NCI-H1105 (cell line): ENCODE data around the gene IKZF1.

ENCODE experiments used
- DNase-seq: peaks from one replicate; lab custom pipeline; 2025; lab: John Stamatoyannopoulos, UW

Gene IKZF1

GRCh38 chr7:50283731-50284130 lies 20.8 kb upstream of the IKZF1 start:
- DNase-seq = no peak

DNA sequence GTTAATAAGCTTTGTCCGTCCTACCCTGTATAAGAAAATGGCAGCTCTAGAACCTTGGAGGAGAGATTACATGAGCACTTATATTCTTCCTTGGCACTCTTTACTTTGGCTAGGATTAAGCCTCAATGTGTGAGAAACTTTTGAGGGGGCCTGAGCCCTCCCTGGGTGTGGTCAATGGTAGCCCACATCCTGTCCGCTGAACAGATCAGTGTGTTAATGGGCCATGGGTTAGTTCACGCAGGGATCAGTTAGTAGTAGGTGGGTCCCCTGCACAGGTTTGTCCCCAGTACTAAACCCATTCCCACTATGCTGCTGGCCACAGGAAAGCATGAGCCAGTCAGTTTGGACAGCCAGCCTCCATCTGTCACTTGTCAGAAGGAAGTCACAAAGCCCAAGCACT lies 20.2 kb upstream of the IKZF1 start:
- DNase-seq = no peak

DNA sequence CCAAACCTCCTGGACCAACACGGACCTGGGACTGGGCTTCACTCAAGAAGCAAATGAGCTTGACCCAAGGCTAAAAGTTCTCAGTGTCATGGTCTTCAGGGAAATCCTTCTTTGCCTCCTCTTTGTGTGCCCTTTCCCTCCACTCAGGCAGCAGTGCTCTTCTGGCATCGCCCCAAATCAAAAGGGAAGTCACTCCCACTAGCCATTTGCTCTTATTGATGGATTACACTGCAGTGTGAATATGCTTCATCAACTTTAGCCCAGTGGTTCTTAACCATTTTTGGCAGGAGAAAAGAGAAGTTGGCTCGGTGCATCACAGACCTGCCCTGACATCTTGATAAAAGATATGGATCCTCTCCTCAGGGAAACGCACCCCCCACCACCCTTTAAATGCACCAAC lies 19.2 kb upstream of the IKZF1 start:
- DNase-seq = no peak

GRCh38 chr7:50287129-50287528 lies 17.4 kb upstream of the IKZF1 start:
- no peak for DNase-seq

DNA sequence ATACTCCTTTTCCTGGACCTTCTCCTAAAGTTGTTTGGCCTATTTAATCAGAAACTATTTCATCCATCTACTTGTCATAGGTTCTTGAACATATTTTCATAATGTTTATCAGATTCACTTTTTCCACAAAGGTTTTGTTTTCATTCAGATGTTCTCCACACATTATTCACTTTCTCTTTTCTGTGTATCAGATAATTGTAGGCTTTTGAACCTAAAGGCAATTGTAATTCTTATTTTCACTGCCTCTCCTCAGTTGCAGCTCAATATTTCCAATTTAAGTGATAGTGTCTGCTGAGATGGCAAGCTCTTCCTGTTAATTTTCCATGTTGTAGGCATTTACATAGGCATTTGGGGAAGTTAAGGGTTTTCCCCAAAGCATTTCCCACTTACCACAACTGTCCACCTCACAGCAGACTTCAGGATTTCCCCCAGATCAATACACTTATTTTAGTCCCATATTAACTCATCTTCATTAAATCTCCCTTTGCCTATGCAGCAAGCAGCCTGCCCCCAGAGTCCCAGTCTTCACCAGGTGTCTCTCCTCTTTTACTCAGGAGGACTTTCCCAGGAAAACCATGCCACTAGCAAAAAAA lies 12.3 kb upstream of the IKZF1 start:
- no peak for DNase-seq

GRCh38 chr7:50292763-50293162 lies 11.8 kb upstream of the IKZF1 start:
- no peak for DNase-seq

- no peak for DNase-seq
Observed at GRCh38 chr7:50293509-50294179, 10.9 kb upstream of the IKZF1 start.

DNA sequence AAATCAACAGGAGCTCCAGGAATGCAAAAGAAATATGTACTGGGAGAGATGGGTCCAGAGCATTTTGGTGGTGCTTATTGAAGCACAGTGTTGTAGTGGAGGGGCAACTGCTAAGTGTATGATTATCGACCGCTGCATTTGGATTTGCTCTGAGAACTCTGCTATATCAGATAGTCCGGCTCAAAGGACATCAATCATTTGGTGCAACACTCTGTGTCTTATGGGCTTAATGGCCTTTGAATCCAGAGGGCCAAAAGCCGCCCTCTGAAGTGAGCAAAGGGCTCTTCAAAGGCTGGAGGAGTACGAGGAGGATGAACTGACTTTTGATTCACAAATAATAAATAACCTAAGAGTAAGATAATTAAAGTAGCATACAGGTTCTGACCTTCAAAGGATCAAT lies 9.4 kb upstream of the IKZF1 start:
- no peak for DNase-seq

DNA sequence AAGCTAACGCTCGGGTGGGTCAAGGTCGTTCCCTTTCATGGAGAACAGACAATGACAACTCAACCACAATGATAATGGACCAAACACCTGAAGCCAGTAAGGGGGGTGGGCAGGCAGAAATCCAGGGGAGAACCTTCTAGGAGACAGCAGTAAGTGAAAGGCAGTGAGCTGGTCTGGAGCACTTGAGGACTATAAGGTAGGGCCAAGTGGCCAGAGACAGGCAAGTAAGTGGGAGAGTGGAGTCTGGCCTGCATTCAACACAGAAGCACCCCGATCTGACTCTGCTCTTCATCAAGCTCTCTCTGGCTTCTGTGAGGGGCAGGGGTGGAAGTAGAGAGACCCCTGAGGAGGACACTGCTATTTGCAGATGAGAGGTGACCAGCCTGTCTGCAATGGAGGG lies 7.7 kb upstream of the IKZF1 start:
- DNase-seq = no peak

GRCh38 chr7:50298811-50299562 lies 5.5 kb upstream of the IKZF1 start:
- no peak for DNase-seq

GRCh38 chr7:50300336-50300735 lies 4.2 kb upstream of the IKZF1 start:
- DNase-seq = no peak

GRCh38 chr7:50302486-50303334 lies 1.8 kb upstream of the IKZF1 start:
- no peak for DNase-seq

GRCh38 chr7:50303335-50304128 lies 984 bp upstream of the IKZF1 start:
- DNase-seq = no peak

- no peak for DNase-seq
Observed at GRCh38 chr7:50304911-50305582, 531 bp downstream of the IKZF1 start.

GRCh38 chr7:50305583-50306493 lies 1.3 kb downstream of the IKZF1 start:
- DNase-seq = no peak

GRCh38 chr7:50306494-50307367 lies 2.2 kb downstream of the IKZF1 start:
- no peak for DNase-seq

DNA sequence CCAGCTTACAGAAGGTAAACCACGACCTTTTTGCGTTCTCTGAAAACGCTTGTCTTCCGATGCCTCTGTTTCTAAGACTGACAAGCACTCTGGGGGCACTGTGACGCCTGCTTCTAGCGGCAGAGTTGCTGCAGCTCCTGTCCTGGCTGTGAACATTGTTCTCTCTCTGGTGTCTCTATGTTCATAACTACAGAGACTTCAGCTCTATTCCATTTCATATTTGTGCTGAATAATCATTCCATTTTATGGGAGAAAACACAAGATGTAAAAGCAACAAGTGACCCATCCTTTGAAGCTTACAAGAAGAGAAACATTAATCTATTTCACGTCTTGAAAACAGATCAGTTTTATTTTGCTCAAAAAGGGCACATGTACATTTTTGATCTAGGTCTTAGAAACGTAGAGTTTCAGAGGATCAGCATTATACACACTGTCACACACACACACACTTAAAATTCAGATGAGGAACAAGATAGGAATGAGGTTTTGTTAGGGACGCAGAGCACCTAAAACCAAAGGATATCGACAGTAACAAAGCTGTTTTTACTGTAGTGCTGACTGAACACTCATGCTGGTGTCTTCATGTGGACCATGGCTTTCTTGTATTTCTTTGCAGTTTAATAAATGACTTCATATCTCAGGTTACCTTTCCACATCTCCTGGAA lies 3.0 kb downstream of the IKZF1 start:
- DNase-seq = no peak

- no peak for DNase-seq
Observed at GRCh38 chr7:50308203-50308531, 3.7 kb downstream of the IKZF1 start.
